GM19351 (cell line): ENCODE results near the gene OR2V1.
A peak's percentile ranks its signal among the peaks of the same experiment; 100 is the strongest.
"Not testable (repeated sequence)": the region's sequence is repeated elsewhere in the genome, so short reads cannot be mapped to it uniquely, and the experiment has no call there.

Experiments
- ATAC-seq: cut with Tn5 transposase; IDR thresholded peaks from one replicate; pipeline ENCODE4 v1.9.1; 2021; ENCODE audit warnings: mild to moderate bottlenecking, moderate library complexity; ENCODE audit not compliant: unreplicated experiment

OR2V1 gene

DNA sequence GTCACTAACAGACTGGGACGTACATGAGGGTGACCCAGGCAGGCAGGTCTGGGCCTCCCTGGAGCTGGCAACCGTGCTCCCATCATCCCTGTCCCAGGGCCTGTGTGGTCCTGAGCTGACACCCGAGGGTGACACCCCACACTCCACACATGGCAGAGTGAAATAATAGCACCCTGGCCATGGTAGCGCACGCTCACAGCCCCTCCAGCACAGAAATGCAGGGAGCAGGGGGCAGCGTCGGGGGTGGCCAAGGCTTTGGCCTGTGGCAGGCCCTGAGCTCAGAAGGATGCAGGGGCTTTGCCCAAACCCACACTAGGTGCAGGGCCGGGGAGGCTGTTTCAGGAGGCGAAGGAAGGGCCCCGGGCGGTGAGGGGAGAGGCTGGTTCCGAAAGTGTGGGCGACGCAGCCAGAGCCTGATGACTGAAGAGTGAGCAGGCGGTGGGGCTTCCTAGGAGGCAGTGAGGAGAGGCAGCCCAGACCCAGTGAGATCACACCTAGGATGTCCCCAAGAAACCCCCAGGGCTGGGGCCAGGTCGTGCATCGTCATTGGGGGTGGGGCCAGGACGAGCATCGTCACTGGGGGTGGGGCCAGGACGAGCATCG is 29.3 kb upstream of the OR2V1 start:
- ATAC-seq, result peak; percentile 44

DNA sequence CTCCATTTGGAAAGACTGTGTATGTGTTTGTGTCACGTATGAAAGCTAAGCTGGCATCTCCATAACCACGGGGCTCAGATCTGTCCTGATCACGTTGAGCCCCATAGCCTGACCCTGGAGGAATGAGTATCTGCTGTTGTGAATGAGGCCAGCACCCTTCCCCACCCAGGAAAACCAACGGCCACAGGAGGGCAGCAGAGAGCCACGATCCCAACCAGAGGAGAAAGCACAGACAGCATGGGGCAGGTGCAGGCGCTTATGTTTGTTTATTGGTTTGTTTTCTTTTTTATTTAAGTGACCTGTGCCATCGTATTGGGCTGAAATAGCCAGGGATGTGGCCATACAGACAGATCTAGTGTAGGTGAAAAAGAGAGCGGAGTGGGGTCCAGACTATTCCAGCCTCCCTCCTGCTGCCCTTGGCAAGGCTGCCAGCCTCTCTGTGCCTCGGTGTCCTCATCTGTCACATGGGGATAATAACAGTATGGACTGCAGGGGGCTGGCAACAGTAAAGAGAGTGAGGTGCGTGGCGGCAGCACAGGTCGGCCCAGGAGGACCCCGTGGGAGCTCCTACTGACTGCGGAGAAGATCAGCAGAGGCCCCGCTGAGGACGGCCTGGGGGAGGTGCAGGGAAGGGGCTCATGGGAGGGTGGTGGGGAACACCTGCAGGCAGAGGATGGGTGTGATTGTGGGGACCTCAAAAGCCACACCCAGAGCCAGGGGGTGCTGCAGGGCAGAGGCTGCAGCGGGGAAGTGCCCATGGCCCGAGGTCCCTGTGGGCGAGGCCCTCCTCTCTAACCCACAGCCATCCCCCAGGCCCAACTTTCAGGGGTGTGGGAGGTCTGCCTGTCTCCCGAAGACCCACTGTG is 28.6 kb upstream of the OR2V1 start:
- peak; percentile 69 for ATAC-seq

DNA sequence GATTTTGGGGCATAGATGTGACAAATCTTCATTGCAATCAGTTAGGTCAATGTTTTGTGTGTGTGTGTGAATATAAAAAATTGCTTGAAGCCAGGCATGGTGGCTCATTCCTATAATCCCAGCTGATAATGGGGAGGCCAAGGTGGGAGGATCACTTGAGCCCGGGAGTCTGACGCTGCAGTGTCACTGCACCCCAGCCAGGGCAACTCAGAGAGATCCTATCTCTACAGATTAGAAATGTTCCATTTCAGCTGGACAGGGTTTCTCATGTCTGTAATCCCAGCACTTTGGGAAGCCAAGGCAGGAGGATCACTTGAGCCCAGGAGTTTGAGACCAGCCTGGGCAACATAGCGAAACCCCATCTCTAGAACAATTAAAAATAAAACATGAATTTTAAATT is 27.9 kb upstream of the OR2V1 start:
- ATAC-seq, result no peak

DNA sequence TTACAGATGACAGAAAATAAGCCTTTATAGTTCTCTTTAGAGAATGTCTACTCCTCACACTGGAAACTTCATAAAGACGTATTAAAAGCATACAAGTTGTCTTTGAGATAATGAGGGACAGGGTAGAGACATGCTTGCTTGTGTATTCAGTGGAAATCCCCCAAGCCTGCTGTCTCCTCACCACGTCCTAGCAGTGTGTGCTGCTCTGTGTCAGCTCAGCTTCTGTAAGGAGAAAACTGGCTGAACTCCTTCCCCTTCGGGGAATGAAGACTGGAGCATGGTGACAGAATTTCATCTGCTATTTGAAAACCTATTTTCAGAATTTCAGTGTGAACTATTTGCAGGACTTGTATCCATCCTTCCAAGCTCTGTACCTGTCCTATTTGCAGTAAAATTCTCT is 25.8 kb upstream of the OR2V1 start:
- no peak for ATAC-seq

DNA sequence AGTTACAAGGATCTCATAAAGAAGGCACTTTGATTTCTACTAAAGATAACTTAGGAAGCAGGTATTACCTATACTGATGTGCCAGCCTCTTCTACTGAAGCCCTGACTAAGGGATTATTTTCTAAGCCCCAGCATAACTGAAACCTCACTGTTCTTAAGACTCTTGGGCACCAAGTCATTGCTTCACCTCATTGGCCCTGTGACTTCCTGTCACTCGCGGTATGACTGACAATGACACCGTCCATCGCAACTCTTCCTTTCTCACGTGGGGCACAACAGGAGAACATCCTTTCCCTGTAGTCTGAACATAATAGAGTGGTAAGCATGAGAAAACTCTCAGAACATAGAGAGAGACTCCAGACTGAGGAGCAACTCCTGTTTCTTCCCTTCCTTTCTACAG is 22.8 kb upstream of the OR2V1 start:
- no peak for ATAC-seq

DNA sequence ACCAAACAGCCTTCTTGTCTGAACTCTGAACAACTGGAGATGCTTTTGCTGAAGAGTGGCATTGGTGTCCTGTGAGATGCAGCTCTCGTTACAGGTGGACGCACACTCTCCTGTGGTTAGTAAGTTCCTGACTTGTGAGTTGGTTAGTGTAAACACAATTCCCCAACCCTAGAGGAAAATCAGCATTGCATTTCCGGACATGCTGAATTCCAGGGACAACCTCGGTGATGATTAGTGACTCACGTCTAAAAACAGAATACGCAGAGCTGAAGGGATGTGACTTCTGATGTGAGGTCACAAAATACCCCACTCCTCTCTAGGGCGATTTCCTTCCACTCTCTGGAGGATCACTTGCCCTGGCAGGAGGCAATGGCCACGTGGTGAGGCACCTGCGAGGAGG is 21.4 kb upstream of the OR2V1 start:
- no peak for ATAC-seq

DNA sequence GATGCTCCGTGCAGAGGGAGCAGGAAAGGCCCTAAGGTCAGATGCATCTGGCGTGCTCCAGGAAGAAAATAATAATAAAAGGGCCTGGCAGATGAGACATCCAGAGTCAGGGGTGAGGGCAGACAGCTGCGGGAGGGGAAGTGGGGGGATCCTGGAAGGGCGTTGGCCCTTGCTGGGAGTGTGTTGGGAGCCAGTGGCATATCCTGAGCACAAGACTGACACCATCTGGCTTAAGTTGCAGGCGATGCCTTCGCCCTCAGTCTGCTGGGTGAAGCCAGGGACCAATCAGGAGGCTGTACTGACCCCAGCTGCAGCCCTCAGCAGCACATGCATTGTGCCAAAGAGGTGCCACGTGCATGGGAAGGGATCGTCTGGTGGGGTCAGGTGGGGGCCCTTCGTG is 20.2 kb upstream of the OR2V1 start:
- ATAC-seq, result no peak

DNA sequence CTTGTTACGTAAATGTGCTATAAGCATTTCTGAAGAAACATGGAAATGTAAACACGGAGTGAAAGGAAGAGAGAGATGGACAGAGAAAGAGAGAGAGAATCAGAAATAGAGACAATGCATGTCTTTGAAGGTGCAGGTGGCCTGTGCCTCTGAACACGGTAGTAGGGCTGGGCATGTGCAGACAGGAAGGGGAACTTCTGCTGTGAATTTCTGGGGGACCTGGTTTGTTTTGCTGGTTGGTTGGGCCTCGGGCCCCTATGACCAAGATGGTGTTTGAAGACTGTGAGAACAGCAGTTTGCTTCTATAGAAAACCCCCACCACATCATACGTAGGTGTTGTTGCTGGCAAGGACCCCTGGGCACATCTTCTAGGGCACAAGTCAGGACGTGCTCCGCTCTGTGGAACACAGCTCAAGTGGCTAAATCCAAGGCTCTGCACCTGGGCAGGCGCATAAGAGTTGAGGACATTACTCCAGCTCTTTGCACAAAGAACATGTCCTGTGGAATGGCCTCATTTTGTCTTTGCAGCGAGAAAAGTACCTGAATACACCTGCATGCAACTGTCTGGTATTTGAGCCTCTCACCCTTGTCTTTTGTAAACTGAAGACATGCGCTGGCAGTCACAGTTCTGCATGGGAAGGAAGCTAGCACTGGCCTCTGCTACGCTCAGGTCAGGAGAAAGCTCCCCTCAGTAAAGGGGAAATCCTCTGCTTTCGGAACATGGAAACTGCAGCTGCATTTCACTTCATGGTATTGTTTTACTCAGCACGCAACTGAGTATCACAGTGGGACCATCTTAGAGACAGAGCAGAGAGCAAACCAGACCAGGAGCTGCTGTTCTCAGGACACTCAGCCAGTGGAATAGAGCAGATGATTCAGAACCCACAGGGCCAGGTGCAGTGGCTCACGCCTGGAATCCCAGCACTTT is 19.1 kb upstream of the OR2V1 start:
- peak; percentile 65 for ATAC-seq

DNA sequence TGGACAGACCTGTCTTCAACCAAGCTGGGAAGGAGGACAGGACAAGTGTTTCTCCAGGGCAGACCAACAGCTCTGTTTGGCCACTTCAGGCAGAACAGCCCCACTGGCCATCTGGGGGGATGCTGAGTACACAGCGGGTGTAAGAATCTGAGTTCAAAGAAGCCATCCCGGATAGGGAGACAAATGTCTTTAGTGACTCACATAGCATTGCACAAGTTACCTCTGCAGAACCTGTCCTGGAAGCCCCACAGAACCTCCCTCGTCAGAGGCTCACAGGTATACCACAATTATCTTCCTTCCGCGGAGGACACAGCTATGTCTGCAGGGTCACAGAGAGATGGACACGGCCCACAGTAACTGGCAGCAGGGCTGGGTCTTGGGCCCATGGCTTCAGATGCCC is 18.4 kb upstream of the OR2V1 start:
- ATAC-seq, result no peak

DNA sequence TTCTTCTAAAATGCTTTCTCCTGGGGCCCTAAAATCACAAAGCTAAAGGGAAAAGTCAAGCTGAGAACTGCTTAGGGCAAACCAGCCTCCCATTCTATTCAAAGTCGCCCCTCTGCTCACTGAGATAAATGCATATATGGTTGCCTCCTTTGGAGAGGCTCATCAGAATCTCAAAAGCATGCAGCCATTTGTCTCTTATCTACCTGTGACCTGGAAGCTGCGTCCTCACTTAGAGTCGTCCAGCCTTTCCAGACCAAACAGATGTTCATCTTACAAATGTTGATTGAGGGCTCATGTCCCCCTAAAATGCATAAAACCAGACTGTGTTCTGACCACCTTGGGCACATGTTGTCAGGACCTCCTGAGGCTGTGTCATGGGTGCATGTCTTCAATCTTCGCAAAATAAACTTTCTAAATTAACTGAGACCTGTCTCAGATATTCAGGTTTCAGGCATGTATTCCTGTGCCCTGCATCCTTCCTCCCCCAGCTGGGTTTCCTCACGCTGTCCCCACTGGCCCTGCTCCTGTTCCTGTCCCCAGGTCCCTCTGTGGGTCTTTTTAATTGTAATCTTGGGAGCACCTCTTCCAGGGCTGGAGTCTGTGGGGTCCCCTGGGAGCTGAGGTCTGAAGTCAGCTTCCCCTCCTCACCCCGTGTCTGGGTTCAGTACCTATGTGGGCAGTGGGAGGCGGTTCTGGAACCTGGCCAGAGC is 16.1 kb upstream of the OR2V1 start, which contains the start of gene OR2V2:
TSS of gene OR2V2 (plus strand) at position 660 of the 710 bp plus-strand sequence. CDS start 7,357 bp downstream, outside the sequence.
- ATAC-seq, result not testable (repeated sequence)

DNA sequence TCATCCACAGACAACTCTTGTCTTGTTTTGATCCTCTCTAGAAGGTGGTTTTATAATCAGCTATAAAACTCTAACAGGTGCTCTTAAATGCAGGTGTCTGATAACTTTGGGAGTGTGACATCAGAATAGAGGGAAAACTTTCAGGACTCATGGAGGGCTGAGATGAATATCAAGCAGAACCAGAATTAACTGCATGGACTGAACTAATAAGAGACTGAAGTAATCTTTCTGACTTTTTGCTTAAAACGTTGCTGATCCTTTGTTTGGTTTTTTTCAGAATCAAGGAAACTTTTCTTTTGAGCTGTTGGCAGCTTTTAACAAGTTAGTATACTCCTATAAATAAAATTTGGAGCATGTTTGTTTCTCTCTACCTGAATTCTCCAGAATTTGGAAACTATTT is 14.2 kb upstream of the OR2V1 start:
- no peak for ATAC-seq

DNA sequence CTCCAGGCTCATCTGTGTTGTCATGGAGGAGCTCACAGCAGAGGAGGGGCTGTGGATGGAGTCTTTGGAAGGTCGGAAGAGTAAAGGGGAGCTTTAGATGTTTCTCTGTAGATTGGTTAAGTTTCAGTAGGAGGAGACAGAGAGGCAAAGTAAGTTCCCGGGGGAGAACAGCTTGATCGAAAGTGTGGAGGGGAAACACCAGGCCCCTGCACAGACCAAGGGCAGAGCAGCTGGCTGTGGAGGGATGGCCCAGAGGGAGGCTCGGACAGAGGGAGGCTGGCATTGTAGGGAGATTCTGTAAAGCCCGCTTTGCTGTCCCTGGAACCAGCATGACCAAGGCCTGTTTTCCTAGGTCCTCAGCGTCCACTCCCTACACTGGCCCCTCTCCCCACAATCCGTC is 11.1 kb upstream of the OR2V1 start:
- no peak for ATAC-seq

DNA sequence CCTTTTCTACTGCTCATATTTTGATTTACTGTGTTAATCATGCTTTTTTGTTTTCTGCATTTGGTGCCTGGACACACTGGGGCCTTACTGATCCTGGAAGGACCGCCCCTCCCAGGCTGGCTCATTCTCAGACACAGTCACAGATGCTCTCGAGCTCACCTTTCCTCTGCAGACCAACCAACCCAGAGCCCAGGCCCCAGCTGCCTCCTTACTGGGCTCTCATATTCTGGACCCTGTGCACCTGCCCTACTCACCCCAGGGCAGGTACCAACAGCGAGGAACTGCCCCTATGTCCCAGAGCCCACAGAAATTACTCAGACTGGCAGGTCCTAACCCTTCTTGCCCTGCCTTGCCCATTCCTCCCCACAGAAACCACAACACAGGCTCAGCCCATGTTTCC is 9.8 kb upstream of the OR2V1 start:
- ATAC-seq, result no peak

DNA sequence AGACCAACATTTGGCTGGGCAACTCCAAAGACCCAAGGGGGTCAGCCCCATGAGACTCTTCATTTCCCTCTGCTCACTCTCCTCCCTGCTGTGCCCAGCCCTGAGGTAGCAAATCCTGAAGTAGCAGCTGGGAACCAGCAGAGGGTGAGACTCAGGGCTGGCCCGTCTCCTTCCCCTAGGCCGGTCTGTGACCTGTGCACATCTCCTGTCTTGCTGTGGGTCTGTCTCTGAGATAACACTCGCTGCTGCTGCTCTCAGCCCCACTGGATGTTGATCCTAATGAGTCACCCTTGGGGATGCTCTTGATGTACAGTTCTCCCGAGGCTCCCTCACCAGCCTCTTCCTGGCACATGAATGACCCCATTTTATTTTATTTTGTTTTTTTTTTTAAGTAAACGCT is 7.3 kb upstream of the OR2V1 start:
- no peak for ATAC-seq

DNA sequence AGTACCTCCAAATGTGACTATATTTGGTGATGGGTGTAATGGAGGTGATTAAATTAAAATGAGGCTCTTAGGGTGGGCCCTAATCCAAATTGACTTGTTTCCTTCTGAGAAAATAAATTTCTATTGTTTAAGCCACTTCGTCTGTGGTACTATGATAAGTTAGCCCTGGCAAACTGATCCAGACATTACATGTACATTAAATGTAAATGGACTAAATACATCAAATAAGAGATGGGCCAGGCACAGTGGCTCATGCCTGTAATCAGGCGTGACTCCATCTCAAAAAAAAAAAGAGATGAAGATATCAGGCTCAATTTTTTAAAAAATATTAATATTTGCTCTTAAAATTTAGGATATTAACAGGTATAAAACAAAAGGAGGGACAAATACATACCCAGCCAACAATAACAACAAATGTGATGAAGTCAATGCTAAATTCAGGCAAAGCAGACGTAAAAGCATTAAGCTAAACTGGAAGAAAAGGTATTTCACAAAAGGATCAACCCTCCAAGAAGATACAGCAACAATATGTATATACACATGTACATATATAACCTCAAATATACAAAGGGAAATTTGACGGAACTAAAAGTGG is 5.5 kb upstream of the OR2V1 start:
- no peak for ATAC-seq

DNA sequence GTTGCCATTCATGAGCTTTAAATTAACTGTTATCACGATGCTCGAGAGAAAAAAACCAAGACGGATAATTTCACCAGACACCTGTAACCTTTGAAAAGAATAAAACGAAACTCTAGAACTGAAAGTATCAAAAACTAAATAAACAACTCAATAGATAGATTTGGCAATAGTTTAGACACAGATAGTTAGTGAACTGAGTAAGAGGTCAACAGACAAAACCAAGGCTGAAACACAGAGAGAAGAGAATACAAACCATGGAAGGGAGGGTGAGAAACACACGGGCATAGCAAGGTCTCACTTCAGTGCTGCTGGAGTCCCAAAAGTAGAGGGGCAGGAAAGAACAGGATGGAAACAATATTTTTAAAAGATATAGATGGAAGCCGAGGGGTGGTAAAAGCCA is 3.3 kb upstream of the OR2V1 start:
- no peak for ATAC-seq

DNA sequence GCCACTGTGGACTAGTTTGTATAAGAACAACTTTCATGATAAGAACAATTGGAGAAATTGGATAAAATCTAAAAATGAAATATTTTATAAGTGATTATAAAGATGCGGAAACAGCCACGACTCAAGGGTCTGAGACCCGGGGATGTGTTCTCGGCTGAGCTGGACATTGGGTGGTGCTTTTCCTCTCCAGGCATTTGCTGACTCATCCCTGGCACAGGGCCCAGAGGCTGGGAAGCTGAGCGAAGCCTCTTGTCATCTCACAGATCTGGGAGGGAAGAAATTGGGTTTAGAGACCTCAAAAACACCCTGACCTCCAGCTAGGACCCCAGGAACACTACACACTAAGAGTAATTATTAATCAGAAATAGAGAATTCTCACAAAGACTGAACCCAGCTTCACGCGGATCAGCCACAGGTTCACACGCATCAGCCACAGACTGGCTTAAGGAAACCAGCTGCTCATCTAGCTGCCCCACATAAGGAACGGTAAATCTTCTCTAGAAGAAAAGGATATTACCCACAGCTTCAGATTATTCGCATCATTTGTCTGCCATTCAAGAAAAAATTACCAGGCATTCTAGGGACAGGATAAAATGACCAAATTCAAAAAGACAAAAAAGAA is 2.8 kb upstream of the OR2V1 start:
- ATAC-seq, result no peak

DNA sequence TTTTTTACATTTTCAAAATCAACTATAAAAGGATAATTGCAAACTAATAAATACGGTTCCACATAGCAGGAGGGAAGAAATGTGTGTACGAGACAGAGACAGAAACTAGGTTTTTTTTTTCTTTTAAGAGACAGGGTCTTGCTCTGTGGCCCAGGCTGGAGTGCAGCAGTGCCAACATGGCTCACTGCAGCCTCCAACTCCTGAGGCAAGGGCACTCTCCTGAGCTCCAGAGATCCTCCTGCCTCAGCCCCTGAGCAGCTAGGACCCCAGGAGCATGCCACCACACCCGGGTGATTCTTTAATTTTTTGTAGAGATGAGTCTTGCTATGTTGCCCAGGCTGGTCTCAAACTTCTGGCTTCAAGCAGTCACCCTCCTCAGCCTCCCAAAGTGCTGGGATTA is 2.1 kb upstream of the OR2V1 start:
- no peak for ATAC-seq

DNA sequence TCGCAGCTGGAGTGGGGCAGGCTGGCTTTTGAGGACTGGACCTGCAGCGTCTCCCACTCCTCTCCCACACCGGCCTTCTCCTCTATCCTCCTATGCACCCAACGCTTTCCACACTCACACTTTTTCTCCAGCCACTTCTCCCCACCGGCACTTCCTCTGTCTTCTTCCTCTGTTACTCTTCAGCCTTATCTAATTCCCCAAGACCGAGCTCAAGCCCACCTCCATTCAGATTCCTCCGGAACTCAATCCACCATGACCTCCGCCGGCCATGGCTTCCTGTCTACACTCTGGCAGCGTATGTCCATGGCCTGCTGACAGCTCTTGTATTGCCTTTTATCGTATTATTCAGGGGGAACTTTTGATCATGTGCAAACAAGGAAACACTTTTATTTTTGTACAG is 545 bp upstream of the OR2V1 start:
- no peak for ATAC-seq

DNA sequence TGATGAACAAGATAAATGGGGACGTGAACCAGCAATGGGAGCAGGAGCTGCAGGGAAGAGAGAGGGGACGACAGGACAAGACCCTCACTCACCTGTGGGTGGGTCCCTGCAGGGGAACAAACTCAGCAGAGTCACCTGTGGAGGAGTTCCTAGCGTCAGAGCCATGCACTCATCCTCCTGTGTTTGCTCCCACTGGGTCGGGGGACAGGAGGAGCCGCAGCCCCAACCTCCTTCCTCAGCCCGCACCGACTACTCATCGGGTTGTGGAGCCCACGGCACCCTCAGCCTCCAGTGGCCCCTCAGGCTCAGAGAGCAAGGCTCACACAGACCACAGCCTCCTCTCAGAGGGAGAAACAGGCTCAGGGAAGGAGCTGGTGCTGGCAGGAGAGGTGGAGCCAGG is 888 bp downstream of the OR2V1 start:
- not testable (repeated sequence) for ATAC-seq
